ENCODE measurements around the gene BAHCC1.

GRCh38 chr17:81400154-81400977, 5.1 kb downstream of the BAHCC1 start:
- TF ChIP-seq ZNF2 (tag by site-specific recombination; IDR thresholded peaks at IDR 0.05) = peak; percentile 66; the same call in 1 of the 2 replicates
- no peak for TF ChIP-seq CTCF (tag by site-specific recombination; IDR thresholded peaks at IDR 0.05)
- TF ChIP-seq REST (tag by site-specific recombination; IDR thresholded peaks at IDR 0.05) = no peak
- no peak for TF ChIP-seq ATF2 (tag by site-specific recombination; IDR thresholded peaks at IDR 0.05; ENCODE audit: low read depth)
- no peak for TF ChIP-seq KLF8 (tag by site-specific recombination; IDR thresholded peaks at IDR 0.05)
- peak; percentile 63; the same call in 1 of the 2 replicates for TF ChIP-seq ZBTB20 (tag by site-specific recombination; IDR thresholded peaks at IDR 0.05)
- no peak for TF ChIP-seq ZNF280D (tag by site-specific recombination; IDR thresholded peaks at IDR 0.05)
- no peak for TF ChIP-seq ZBTB21 (tag by site-specific recombination; IDR thresholded peaks at IDR 0.05)
- no peak for TF ChIP-seq MZF1 (tag by site-specific recombination; IDR thresholded peaks at IDR 0.05; ENCODE audit: borderline replicate concordance)
- TF ChIP-seq ZBTB11 (tag by site-specific recombination; conservative IDR thresholded peaks at IDR 0.05; ENCODE audit: low read depth) = no peak
- TF ChIP-seq ZBTB7A (tag by site-specific recombination; IDR thresholded peaks at IDR 0.05; ENCODE audit: low read depth) = no peak
- TF ChIP-seq ZNF18 (tag by site-specific recombination; IDR thresholded peaks at IDR 0.05) = no peak

Measured in HEK293 (cell line).